BLaER1 treated with 17β-estradiol and CSF1 and Interleukin-3, amounts not matched to agents 10 nM and 100 nM (cell line): ENCODE results near the gene AHRR.
"Not testable (repeated sequence)": the region's sequence is repeated elsewhere in the genome, so short reads cannot be mapped to it uniquely, and the experiment has no call there.

Experiments used
- H3K27ac ChIP-seq, 11 experiments: shearing (Covaris generic); formaldehyde crosslinking; 2 replicates each; pipeline ENCODE4 v1.8.1; 2022
- H3K27me3 ChIP-seq, 11 experiments: shearing (Covaris generic); formaldehyde crosslinking; 2 replicates each; pipeline ENCODE4 v1.8.1; 2022
- H3K36me3 ChIP-seq, 11 experiments: shearing (Covaris generic); formaldehyde crosslinking; 2 replicates each; pipeline ENCODE4 v1.8.1; 2022
- H3K4me1 ChIP-seq, 10 experiments: shearing (Covaris generic); formaldehyde crosslinking; 2 replicates each; pipeline ENCODE4 v1.8.1; 2022
- H3K4me2 ChIP-seq, 11 experiments: shearing (Covaris generic); formaldehyde crosslinking; 2 replicates each; pipeline ENCODE4 v1.8.1; 2022
- H3K4me3 ChIP-seq, 10 experiments: shearing (Covaris generic); formaldehyde crosslinking; 2 replicates each; pipeline ENCODE4 v1.8.1; 2022
- H3K9ac ChIP-seq, 11 experiments: shearing (Covaris generic); formaldehyde crosslinking; 2 replicates each; pipeline ENCODE4 v1.8.1; 2022
- H3K9me3 ChIP-seq, 11 experiments: shearing (Covaris generic); formaldehyde crosslinking; replicated peaks in 1 of 11; 2 replicates each; pipeline ENCODE4 v1.8.1; 2022
- H4K20me1 ChIP-seq, 11 experiments: shearing (Covaris generic); formaldehyde crosslinking; 2 replicates each; pipeline ENCODE4 v1.8.1; 2022
- Cebpa-rat ChIP-seq, 11 experiments: shearing (Covaris generic); IDR thresholded peaks; 2 replicates each; pipeline ENCODE4 v1.8.1; 2022

Gene AHRR

DNA sequence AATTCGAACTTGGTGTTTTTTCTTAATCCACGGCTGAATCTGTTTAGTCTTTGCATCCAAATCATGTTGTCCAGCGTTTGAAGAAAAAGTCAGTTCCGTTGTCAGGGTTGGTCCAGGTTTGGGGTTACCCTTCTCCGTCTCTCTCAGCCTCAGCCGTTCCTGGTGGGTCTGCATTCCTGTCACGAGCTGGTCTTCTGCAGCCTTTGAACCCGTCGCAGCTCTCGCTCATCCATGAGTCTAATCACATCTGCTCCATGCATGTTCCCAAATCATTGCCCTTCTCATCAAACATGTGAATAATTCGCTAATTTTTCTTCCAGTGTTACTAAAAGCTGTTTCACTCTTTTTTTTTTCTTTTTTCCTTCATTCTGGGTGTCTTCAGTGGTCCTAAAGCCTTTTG lies 82.5 kb downstream of the AHRR start:
- H3K9me3 ChIP-seq = no peaks in the 10 kb centered on the region
- no peaks in the 10 kb centered on the region for H3K36me3 ChIP-seq
- H3K27me3 ChIP-seq = peaks cover 0 to 54% (median 5%) of the 10 kb centered on the region in 11 experiments; a peak in 10 of 22 replicates
- TF ChIP-seq Cebpa-rat (IDR thresholded peaks at IDR 0.05) = no peak
- H3K9ac ChIP-seq = no peak overlapping the region
- H4K20me1 ChIP-seq = peaks cover 0 to 3% (median 0%) of the 10 kb centered on the region in 11 experiments; a peak in 1 of 22 replicates
- H3K4me2 ChIP-seq = peak overlapping the region; percentile 82 to 97 (median 88); a peak in 21 of 22 replicates
- H3K4me1 ChIP-seq = peaks cover 58 to 74% (median 61%) of the 10 kb centered on the region in 10 experiments
- no peak overlapping the region for H3K4me3 ChIP-seq
- no peak overlapping the region for H3K27ac ChIP-seq

DNA sequence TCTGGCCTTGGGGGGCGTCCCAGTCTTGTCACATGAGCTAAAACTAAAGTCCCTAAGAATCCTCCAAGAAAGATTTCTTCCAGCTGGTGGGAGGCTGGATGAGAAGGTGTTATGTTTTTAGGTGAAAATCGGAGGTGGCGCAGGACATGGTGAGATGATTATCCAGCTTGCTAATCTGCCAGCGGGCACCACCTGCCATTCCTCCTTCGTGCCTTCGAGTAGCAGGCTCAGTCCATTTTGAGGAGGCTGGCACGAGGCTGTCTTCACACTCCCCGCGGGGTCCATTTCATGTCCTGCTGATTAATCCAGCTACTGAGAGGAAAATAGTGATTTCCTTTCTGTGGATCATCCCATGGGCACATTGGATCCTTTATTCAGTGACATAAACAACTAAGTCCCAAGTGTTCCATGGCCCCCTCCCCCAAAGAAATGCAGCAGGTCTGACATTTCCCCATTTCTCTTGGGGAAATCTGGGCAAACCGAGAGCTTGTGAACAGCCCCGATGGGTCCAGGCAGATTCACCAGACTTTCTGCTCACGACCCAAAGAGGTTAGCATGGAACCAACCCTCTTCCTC lies 83.2 kb downstream of the AHRR start:
- Histone ChIP-seq H3K9ac (no peak overlapping the region), H3K36me3 (no peaks in the 10 kb centered on the region), H3K4me3 (no peak overlapping the region), H3K27me3 (peaks cover 0 to 47% (median 5%) of the 10 kb centered on the region in 11 experiments; a peak in 10 of 22 replicates), H4K20me1 (no peaks in the 10 kb centered on the region; a peak in 1 of 22 replicates), H3K4me2 (peak overlapping the region in 10 of 11 experiments; percentile 82 to 97 (median 86); a peak in 17 of 22 replicates), H3K4me1 (peaks cover 50 to 66% (median 53%) of the 10 kb centered on the region in 10 experiments), H3K9me3 (no peaks in the 10 kb centered on the region), H3K27ac (no peak overlapping the region)
- no peak for TF ChIP-seq Cebpa-rat (IDR thresholded peaks at IDR 0.05)

DNA sequence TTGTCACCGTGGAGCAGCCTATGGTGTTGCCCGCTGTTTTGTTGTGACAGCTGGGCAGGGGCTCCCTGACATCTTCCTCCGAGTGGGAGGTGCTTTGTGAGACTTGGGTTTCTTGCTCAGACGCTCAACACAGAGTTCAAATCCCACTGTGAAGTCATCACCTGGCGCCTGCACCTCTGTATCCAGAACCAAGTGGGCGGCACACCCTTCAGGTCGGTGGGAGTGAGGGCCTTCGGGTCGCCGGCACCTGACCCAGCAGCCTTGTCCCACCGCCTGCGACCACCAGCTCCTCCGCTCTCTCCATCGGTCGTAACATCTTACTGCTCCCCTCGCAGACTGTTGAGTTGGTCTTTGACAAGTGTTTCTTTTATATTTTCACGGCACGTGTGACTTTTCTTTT lies 83.9 kb downstream of the AHRR start:
- H3K27ac ChIP-seq = no peak overlapping the region
- peaks cover 44 to 59% (median 47%) of the 10 kb centered on the region in 10 experiments for H3K4me1 ChIP-seq
- H3K27me3 ChIP-seq = peaks cover 0 to 47% (median 5%) of the 10 kb centered on the region in 11 experiments; a peak in 10 of 22 replicates
- H3K4me3 ChIP-seq = no peak overlapping the region
- no peak overlapping the region for H3K9ac ChIP-seq
- H3K9me3 ChIP-seq = no peaks in the 10 kb centered on the region
- H3K36me3 ChIP-seq = no peaks in the 10 kb centered on the region
- H4K20me1 ChIP-seq = no peaks in the 10 kb centered on the region; a peak in 1 of 22 replicates
- peak overlapping the region in 6 of 11 experiments; percentile 82 to 97 (median 89); a peak in 7 of 22 replicates for H3K4me2 ChIP-seq
- TF ChIP-seq Cebpa-rat (IDR thresholded peaks at IDR 0.05) = no peak

DNA sequence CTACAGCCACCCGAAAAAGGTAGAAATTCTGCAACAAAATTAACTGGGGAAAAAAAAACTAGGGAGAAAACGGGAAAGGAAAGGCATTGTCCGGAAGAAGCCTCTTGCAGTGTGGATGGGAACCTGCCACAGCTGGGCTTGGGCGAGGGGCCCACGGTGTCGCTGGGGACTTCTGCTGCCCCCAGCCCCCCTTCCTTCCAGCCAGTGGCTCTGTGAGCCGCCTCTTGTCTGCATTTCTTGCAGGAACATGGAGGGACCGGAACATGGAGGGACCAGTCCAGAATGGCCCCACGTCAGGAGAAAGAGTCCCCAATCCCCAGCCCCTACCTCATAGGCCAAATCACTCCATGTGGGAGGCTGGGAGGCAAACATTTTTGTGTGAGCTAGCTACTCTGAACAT lies 84.5 kb downstream of the AHRR start:
- Histone ChIP-seq H3K27me3 (peaks cover 0 to 42% (median 5%) of the 10 kb centered on the region in 11 experiments; a peak in 10 of 22 replicates), H3K9ac (no peak overlapping the region), H3K4me3 (no peak overlapping the region), H3K4me2 (peak overlapping the region in 4 of 11 experiments; percentile 22 to 88 (median 32); a peak in 4 of 22 replicates), H3K27ac (no peak overlapping the region), H4K20me1 (no peaks in the 10 kb centered on the region; a peak in 1 of 22 replicates), H3K9me3 (no peaks in the 10 kb centered on the region), H3K4me1 (peaks cover 38 to 54% (median 42%) of the 10 kb centered on the region in 10 experiments), H3K36me3 (no peaks in the 10 kb centered on the region)
- TF ChIP-seq Cebpa-rat (IDR thresholded peaks at IDR 0.05) = no peak

DNA sequence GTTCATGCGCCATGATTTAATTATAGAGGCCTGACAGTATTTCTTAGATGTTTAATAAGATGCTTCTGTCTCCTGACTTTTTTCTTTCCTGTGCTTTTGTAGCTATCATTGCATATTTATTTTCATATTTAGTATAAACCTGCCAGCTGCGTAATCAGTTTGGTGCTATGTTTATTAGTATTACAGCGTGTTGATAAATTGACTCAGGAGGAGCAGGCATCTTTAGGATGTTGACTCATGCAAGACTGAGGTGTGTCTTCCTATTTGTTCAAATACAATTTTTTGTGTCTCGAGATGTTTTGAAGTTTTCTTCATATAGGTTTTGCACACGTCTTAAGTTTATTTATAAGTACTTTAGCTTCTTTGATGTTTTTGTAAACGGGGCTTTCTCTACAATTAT lies 85.5 kb downstream of the AHRR start:
- H3K4me1 ChIP-seq = peaks cover 29 to 47% (median 37%) of the 10 kb centered on the region in 10 experiments
- no peak overlapping the region for H3K4me2 ChIP-seq
- no peak overlapping the region for H3K9ac ChIP-seq
- H3K27ac ChIP-seq = no peak overlapping the region
- H4K20me1 ChIP-seq = no peaks in the 10 kb centered on the region
- H3K36me3 ChIP-seq = no peaks in the 10 kb centered on the region
- H3K4me3 ChIP-seq = no peak overlapping the region
- no peak for TF ChIP-seq Cebpa-rat (IDR thresholded peaks at IDR 0.05)
- no peaks in the 10 kb centered on the region for H3K9me3 ChIP-seq
- H3K27me3 ChIP-seq = peaks cover 0 to 34% (median 5%) of the 10 kb centered on the region in 11 experiments; a peak in 10 of 22 replicates

DNA sequence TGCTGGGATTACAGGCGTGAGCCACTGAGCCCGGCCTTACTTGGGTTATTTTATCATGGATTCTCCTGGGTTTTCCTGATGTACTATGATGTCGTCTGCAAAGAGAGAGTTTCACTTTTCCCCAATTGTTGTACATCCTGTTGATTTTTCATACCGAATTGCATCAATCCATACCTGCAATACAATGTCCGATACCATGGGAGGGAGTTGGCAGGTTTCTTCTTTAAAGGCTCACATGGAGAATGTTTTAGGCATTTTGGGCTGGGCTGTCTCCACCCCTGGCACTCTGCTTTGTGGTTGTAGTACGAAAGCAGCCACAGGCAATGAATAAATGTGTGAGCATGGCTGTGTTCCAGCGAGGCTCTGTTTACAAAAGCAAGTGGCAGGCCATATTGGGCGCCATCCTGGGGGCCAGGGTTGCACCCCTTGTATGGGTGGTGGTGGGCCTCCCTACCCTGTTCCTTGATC lies 86.3 kb downstream of the AHRR start:
- TF ChIP-seq Cebpa-rat (IDR thresholded peaks at IDR 0.05) = no peak
- Histone ChIP-seq H3K4me2 (no peak overlapping the region), H4K20me1 (no peaks in the 10 kb centered on the region), H3K4me3 (no peak overlapping the region), H3K9ac (no peak overlapping the region), H3K4me1 (peaks cover 22 to 42% (median 29%) of the 10 kb centered on the region in 10 experiments), H3K9me3 (no peaks in the 10 kb centered on the region), H3K36me3 (no peaks in the 10 kb centered on the region), H3K27ac (no peak overlapping the region), H3K27me3 (peaks cover 0 to 33% (median 5%) of the 10 kb centered on the region in 11 experiments; a peak in 10 of 22 replicates)

DNA sequence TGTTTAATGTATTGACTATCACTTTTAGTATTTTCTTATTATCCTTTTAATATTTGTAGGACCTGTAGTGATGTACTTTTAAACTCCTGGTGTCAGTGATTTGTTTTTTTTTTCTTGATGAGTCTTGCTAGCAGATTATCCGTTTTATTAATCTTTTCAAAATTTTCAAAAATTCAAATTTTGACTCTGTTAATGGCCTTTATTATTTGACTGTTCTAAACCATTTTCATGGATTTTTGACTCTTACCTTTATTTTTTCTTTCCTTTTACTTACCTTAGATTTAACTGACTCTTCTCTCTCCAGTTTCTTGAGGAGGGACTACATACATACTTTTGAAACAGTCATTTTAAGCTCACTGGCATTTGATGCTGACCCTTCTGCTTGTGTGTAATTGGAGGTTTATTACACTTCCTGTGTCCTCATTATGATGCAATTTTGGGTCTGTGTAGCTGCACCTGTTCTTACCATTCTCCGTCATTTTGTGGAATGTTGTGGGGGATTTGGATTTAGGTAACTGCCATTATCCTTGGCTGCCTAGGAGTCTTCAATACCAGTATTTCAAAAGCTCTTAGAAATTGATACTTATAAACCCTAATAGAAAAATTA lies 89.5 kb downstream of the AHRR start:
- Histone ChIP-seq H3K27ac (no peak overlapping the region), H3K36me3 (no peaks in the 10 kb centered on the region), H3K9ac (no peak overlapping the region), H3K9me3 (no peaks in the 10 kb centered on the region), H3K27me3 (peaks cover 0 to 2% (median 0%) of the 10 kb centered on the region in 11 experiments; a peak in 1 of 22 replicates), H3K4me2 (peak overlapping the region in 7 of 11 experiments; percentile 8 to 47 (median 20); a peak in 8 of 22 replicates), H4K20me1 (no peaks in the 10 kb centered on the region), H3K4me3 (no peak overlapping the region), H3K4me1 (peaks cover 21 to 40% (median 27%) of the 10 kb centered on the region in 10 experiments)
- TF ChIP-seq Cebpa-rat (IDR thresholded peaks at IDR 0.05) = no peak; a peak in 1 of 22 replicates

DNA sequence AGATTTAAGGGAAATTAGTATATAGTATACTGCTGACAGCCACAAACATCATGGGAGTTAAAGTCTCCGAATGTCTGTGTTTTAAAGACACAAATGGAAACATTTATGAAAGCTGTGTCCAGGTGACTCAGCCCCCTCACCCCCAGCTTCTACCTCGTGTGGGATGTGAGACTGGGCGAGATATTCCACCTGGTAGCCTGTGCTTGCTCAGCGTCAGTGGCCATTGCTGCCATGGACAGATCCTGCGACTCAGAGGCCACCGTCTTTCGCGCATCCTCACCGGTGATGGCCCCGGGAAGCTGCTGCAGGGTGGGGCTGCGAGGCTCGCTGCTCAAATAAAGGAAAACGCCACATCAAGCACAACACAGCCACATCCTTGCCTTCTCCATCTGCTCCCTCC lies 90.2 kb downstream of the AHRR start:
- Histone ChIP-seq H3K27me3 (no peaks in the 10 kb centered on the region), H3K27ac (no peak overlapping the region)

DNA sequence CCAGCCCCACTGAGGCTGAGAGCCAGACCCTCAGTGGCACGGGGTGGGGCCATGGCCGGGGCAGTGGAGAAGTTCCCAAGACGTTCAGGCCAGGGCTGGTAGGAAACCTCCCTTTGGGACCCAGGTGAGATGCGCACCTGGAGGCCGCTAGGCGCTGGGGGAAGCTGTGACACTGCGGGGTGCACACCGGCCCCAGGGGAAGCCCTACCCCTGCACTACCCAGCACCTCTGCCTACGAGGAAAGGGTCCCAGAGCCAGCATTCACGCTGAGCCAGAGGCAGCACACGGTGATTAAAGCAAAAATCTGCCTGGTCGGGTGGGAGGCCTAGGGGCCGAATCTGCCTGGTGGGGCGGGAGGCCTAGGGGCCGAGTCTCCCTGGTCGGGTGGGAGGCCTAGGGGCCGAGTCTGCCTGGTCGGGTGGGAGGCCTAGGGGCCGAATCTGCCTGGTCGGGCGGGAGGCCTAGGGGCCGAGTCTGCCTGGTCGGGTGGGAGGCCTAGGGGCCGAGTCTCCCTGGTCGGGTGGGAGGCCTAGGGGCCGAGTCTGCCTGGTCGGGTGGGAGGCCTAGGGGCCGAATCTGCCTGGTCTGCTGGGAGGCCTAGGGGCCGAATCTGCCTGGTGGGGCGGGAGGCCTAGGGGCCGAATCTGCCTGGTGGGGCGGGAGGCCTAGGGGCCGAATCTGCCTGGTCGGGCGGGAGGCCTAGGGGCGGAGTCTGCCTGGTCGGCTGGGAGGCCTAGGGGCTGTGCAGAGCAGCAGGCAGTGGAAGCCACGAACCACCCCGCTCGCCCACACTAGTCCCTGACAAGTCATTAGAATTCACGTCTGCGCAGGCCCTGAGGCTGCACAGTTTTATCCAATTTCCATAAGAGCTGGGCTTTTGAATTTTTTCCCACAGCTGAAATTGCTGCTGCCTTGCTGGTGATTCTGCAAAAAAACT lies 93.7 kb downstream of the AHRR start:
- H3K9ac ChIP-seq = peak overlapping the region; percentile 67 to 81 (median 77)
- H3K4me3 ChIP-seq = peak overlapping the region in 2 of 10 experiments; percentile 13 to 19; a peak in 2 of 20 replicates
- not testable (repeated sequence) for H3K9me3 ChIP-seq, H3K27me3 ChIP-seq, H4K20me1 ChIP-seq, H3K36me3 ChIP-seq
- peaks cover 26 to 59% (median 41%) of the 10 kb centered on the region in 10 experiments for H3K4me1 ChIP-seq
- peak overlapping the region; percentile 68 to 82 (median 76); a peak in 21 of 22 replicates for H3K27ac ChIP-seq
- peak overlapping the region; percentile 55 to 88 (median 70) for H3K4me2 ChIP-seq

More for the DNA sequence above, 90.2 kb downstream of the AHRR start:
- Histone ChIP-seq H4K20me1 (no peaks in the 10 kb centered on the region), H3K9me3 (no peaks in the 10 kb centered on the region), H3K36me3 (no peaks in the 10 kb centered on the region), H3K4me2 (no peak overlapping the region), H3K4me1 (peaks cover 26 to 42% (median 32%) of the 10 kb centered on the region in 10 experiments), H3K4me3 (no peak overlapping the region), H3K9ac (no peak overlapping the region)
- TF ChIP-seq Cebpa-rat (IDR thresholded peaks at IDR 0.05) = no peak
